Right lobe of liver (tissue), 6 donors: Measurements from ENCODE around the gene SYNE1. TPM values are rescaled to one million over a fixed set of nuclear protein-coding genes. Genes with fewer than 3 reads are reported as not detected.

Experiments
- ATAC-seq, 4 donors: fragments of 200-7000 bp; cut with Tn5 transposase; one replicate each; pipeline ENCODE4 v1.9.1; 2020; ENCODE audit warnings: mild to moderate bottlenecking in 4 of 4, moderate library complexity in 4 of 4
- DNase-seq, 3 donors: peaks; one replicate each; pipeline ENCODE4 v3.0.0-alpha.2; 2020
- H3K27ac ChIP-seq, 3 donors: fragments of 200-600 bp; one replicate each; pipeline ENCODE4 v1.8.0; 2022
- H3K27me3 ChIP-seq, 2 donors: fragments of 200-600 bp; one replicate each; pipeline ENCODE4 v1.8.0; 2022
- H3K36me3 ChIP-seq, 4 donors: fragments of 200-600 bp; sonication (generic) in 1 of 4; one replicate each; pipeline versions ENCODE4 v1.5.1 to v1.8.0; 2017 to 2022; ENCODE audit warnings: control low read depth in 1 of 4
- H3K4me1 ChIP-seq, 4 donors: fragments of 200-600 bp; sonication (generic) in 1 of 4; one replicate each; pipeline versions ENCODE4 v1.5.1 to v1.8.0; 2017 to 2022; ENCODE audit warnings: control low read depth in 1 of 4
- H3K4me3 ChIP-seq, 3 donors: fragments of 200-600 bp; one replicate each; pipeline ENCODE4 v1.8.0; 2022
- H3K9me3 ChIP-seq, 4 donors: fragments of 200-600 bp; sonication (generic) in 1 of 4; one replicate each; pipeline versions ENCODE4 v1.5.1 to v1.8.0; 2017 to 2022; ENCODE audit warnings: control low read depth in 1 of 4
- CTCF ChIP-seq, 4 donors: fragments of 200-600 bp in 3 of 4; fragments of 450-650 bp in 1 of 4; IDR thresholded peaks; one replicate each; pipeline versions ENCODE4 v1.5.1 to v1.8.0; 2016 to 2022; ENCODE audit warnings: antibody characterized with exemption in 4 of 4, mild to moderate bottlenecking in 2 of 4
- POLR2A ChIP-seq: fragments of 450-650 bp; IDR thresholded peaks from one replicate; pipeline ENCODE4 v1.6.1; 2017; ENCODE audit warnings: antibody characterized with exemption, mild to moderate bottlenecking
- WGBS: methylation state at CpG from one replicate; pipeline ENCODE4 v1.1.6; 2018; ENCODE audit warnings: low coverage, low lambda C conversion rate; ENCODE audit not compliant: insufficient coverage; ENCODE audit errors: missing lambda C conversion rate; 5-methylcytosine and 5-hydroxymethylcytosine counted together
- intact Hi-C, 2 donors: fragments of 100-400 bp; cut with DNase I; formaldehyde crosslinking; loops; one replicate each; pipeline versions ENCODE4 v1.11.2 to v1.14.1; 2022
- total RNA-seq, 6 experiments: library from RNA; depleted of rRNA in 2 of 6; stranded (reverse); fragments of >200 nt in 2 of 6; fragmentation: NEBNext Ultra II Directional in 3 of 6; extraction: Animal tissue kit (Norgen Biotek cat#: 25700) in 3 of 6; gene quantifications; one replicate each; pipeline versions ENCODE4 v1.1.0 to v1.2.4, GENCODE V29; 2016 to 2023
- donor health status: DM: no; HTN: yes; CAD: no.
- donor health status: DM: no; HTN: no; CAD: no.
- donor health status: DM: no; HTN: no; CAD: no.
- donor health status: DM: no; HTN: yes; CAD: no.
- donor health status: DM: no; HTN: yes; CAD: no.

Gene SYNE1
- total RNA-seq, 6 experiments from 2014 or later = 22.8 to 43.2 (median 25.0) TPM

- WGBS = 83% methylated on average over 6 of the region's 13 CpGs
- intact Hi-C loops = no loop called here
- DNase-seq (no peak), ATAC-seq (no peak)
- TF ChIP-seq POLR2A (no peak), CTCF (IDR thresholded peaks at IDR 0.05) (no peak)
- Histone ChIP-seq H3K4me3 (no peak overlapping the region), H3K4me1 (no peaks in the 10 kb centered on the region), H3K27ac (no peak overlapping the region), H3K36me3 (peaks cover 0 to 8% (median 0%) of the 10 kb centered on the region in 4 donors), H3K9me3 (no peaks in the 10 kb centered on the region), H3K27me3 (no peaks in the 10 kb centered on the region)
These were observed 313.8 kb downstream of the SYNE1 start for GRCh38 chr6:152323376-152323775.

- WGBS = 68% methylated on average over 4 of the region's 4 CpGs
- no peak for ATAC-seq
These were observed 318.9 kb downstream of the SYNE1 start for GRCh38 chr6:152318278-152318677.

GRCh38 chr6:152316024-152316423, 321.1 kb downstream of the SYNE1 start:
- 55% methylated on average over 6 of the region's 7 CpGs for WGBS
- peaks cover 0 to 18% (median 8%) of the 10 kb centered on the region in 4 donors for H3K4me1 ChIP-seq
- peak overlapping the region in 2 of 3 donors; percentile 19 to 25 for H3K27ac ChIP-seq
- no peak overlapping the region for H3K4me3 ChIP-seq
- intact Hi-C loops = no loop called here
- no peaks in the 10 kb centered on the region for H3K9me3 ChIP-seq
- peak; percentile 26 to 86 (median 72) for ATAC-seq
- H3K27me3 ChIP-seq = no peaks in the 10 kb centered on the region
- peaks cover 0 to 4% (median 0%) of the 10 kb centered on the region in 4 donors for H3K36me3 ChIP-seq
- peak in 1 of 3 donors; percentile 41 for DNase-seq
- TF ChIP-seq CTCF (IDR thresholded peaks at IDR 0.05) (no peak), POLR2A (no peak)

More at GRCh38 chr6:152318278-152318677, 318.9 kb downstream of the SYNE1 start:
- DNase-seq = no peak
- intact Hi-C loops = no loop called here
- Histone ChIP-seq H3K27ac (no peak overlapping the region), H3K36me3 (peaks cover 0 to 8% (median 0%) of the 10 kb centered on the region in 4 donors), H3K9me3 (no peaks in the 10 kb centered on the region), H3K4me1 (peaks cover 0 to 15% (median 8%) of the 10 kb centered on the region in 4 donors), H3K4me3 (no peak overlapping the region), H3K27me3 (no peaks in the 10 kb centered on the region)
- TF ChIP-seq CTCF (IDR thresholded peaks at IDR 0.05) = no peak
- no peak for TF ChIP-seq POLR2A

- no peak overlapping the region for H3K4me3 ChIP-seq
- H3K27me3 ChIP-seq = no peaks in the 10 kb centered on the region
- ATAC-seq (peak; percentile 62 to 90 (median 73)), DNase-seq (no peak)
- intact Hi-C loops = no loop called here
- no peaks in the 10 kb centered on the region for H3K36me3 ChIP-seq
- TF ChIP-seq CTCF (IDR thresholded peaks at IDR 0.05) (no peak), POLR2A (no peak)
- peaks cover 0 to 18% (median 8%) of the 10 kb centered on the region in 4 donors for H3K4me1 ChIP-seq
- 40% methylated on average over 5 of the region's 5 CpGs for WGBS
- H3K9me3 ChIP-seq = no peaks in the 10 kb centered on the region
- peak overlapping the region; percentile 4 to 56 (median 43) for H3K27ac ChIP-seq
These were observed 322.7 kb downstream of the SYNE1 start for GRCh38 chr6:152314483-152314832.
